Gastrocnemius medialis (tissue), 4 donors: Measurements from ENCODE around the gene RBMS3.

Experiments used
- CTCF ChIP-seq, 5 experiments: fragments of 450-650 bp in 3 of 5; fragments of 200-600 bp in 2 of 5; sonication (generic) in 2 of 5; IDR thresholded peaks in 4 of 5; conservative IDR thresholded peaks in 1 of 5; 1 replicate in 4 of 5; 2 replicates in 1 of 5; pipeline ENCODE4 v1.5.1; 2016 to 2019; ENCODE audit warnings: antibody characterized with exemption in 5 of 5, mild to moderate bottlenecking in 3 of 5, moderate library complexity in 3 of 5
- POLR2A ChIP-seq, 2 donors: fragments of 450-650 bp; IDR thresholded peaks; one replicate each; pipeline ENCODE4 v1.6.1; 2017; ENCODE audit warnings: antibody characterized with exemption in 2 of 2, mild to moderate bottlenecking in 2 of 2, moderate library complexity in 2 of 2

- no peak for TF ChIP-seq CTCF (IDR thresholded peaks at IDR 0.05 in 4 of 5, conservative IDR thresholded peaks at IDR 0.05 in 1 of 5)
- TF ChIP-seq POLR2A (IDR thresholded peaks at IDR 0.05): no peak
Measured at GRCh38 chr3:29934751-29935150, 653.9 kb downstream of the RBMS3 start.
